Neural cell (in vitro differentiated cells): ENCODE data around the gene DERA.

Source experiments
- EP300 ChIP-seq: fragments of 450-650 bp; conservative IDR thresholded peaks from 2 replicates; pipeline ENCODE4 v1.6.1; 2014; ENCODE audit warnings: antibody characterized with exemption, mild to moderate bottlenecking, moderate library complexity; ENCODE audit not compliant: poor library complexity, severe bottlenecking
- EZH2 ChIP-seq: fragments of 200-600, 300-800 bp; shearing (Covaris generic), sonication (generic); IDR thresholded peaks from 2 replicates; pipeline ENCODE4 v1.6.1; 2014; ENCODE audit warnings: antibody characterized with exemption, low read length, borderline replicate concordance, mild to moderate bottlenecking; ENCODE audit not compliant: insufficient read depth, poor library complexity, severe bottlenecking
- TF ChIP-seq, protein P1 (sequence below): fragments of 450-650 bp; IDR thresholded peaks from 2 replicates; pipeline ENCODE4 v1.5.1; 2014; ENCODE audit warnings: antibody characterized with exemption, mild to moderate bottlenecking, moderate library complexity; ENCODE audit not compliant: poor library complexity, severe bottlenecking
- TF ChIP-seq, protein P2 (sequence below): IDR thresholded peaks from 2 replicates; pipeline ENCODE4 v1.6.1; 2012; ENCODE audit warnings: borderline replicate concordance

DNA sequence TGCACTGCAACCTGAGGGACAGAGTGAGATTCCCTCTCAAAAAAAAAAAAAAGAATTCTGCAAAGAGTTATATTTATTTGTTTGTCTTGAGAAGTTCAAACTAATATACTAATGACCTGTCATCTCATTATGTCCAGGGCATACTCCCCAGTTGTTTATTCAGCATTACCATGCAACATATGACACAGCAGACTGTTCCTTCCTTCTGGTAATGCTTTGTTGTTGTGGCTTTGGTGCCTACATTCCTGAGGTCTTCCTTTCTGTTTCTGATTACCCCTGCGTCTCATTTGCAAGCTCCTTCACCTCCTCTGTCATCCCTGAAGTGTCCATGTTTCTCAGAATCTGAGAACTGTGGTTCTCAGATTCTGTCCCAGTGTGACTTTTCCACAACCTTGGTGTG lies 55.3 kb downstream of the DERA start:
- TF ChIP-seq, protein P1, sequence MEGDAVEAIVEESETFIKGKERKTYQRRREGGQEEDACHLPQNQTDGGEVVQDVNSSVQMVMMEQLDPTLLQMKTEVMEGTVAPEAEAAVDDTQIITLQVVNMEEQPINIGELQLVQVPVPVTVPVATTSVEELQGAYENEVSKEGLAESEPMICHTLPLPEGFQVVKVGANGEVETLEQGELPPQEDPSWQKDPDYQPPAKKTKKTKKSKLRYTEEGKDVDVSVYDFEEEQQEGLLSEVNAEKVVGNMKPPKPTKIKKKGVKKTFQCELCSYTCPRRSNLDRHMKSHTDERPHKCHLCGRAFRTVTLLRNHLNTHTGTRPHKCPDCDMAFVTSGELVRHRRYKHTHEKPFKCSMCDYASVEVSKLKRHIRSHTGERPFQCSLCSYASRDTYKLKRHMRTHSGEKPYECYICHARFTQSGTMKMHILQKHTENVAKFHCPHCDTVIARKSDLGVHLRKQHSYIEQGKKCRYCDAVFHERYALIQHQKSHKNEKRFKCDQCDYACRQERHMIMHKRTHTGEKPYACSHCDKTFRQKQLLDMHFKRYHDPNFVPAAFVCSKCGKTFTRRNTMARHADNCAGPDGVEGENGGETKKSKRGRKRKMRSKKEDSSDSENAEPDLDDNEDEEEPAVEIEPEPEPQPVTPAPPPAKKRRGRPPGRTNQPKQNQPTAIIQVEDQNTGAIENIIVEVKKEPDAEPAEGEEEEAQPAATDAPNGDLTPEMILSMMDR, result no peak
- TF ChIP-seq EZH2 (no peak), EP300 (no peak)
- TF ChIP-seq, protein P2, sequence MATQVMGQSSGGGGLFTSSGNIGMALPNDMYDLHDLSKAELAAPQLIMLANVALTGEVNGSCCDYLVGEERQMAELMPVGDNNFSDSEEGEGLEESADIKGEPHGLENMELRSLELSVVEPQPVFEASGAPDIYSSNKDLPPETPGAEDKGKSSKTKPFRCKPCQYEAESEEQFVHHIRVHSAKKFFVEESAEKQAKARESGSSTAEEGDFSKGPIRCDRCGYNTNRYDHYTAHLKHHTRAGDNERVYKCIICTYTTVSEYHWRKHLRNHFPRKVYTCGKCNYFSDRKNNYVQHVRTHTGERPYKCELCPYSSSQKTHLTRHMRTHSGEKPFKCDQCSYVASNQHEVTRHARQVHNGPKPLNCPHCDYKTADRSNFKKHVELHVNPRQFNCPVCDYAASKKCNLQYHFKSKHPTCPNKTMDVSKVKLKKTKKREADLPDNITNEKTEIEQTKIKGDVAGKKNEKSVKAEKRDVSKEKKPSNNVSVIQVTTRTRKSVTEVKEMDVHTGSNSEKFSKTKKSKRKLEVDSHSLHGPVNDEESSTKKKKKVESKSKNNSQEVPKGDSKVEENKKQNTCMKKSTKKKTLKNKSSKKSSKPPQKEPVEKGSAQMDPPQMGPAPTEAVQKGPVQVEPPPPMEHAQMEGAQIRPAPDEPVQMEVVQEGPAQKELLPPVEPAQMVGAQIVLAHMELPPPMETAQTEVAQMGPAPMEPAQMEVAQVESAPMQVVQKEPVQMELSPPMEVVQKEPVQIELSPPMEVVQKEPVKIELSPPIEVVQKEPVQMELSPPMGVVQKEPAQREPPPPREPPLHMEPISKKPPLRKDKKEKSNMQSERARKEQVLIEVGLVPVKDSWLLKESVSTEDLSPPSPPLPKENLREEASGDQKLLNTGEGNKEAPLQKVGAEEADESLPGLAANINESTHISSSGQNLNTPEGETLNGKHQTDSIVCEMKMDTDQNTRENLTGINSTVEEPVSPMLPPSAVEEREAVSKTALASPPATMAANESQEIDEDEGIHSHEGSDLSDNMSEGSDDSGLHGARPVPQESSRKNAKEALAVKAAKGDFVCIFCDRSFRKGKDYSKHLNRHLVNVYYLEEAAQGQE, result no peak
